Erythroblast (primary cell): ENCODE measurements around the gene AREL1.

ENCODE experiments used
- GATA1 ChIP-seq: IDR thresholded peaks from 2 replicates; pipeline ENCODE4 v1.6.1; 2011; ENCODE audit warnings: low read depth, mild to moderate bottlenecking, control low read depth, low read length, moderate library complexity
- POLR2A ChIP-seq: IDR thresholded peaks from 2 replicates; pipeline ENCODE4 v1.6.1; 2011; ENCODE audit warnings: mild to moderate bottlenecking, low read length

DNA sequence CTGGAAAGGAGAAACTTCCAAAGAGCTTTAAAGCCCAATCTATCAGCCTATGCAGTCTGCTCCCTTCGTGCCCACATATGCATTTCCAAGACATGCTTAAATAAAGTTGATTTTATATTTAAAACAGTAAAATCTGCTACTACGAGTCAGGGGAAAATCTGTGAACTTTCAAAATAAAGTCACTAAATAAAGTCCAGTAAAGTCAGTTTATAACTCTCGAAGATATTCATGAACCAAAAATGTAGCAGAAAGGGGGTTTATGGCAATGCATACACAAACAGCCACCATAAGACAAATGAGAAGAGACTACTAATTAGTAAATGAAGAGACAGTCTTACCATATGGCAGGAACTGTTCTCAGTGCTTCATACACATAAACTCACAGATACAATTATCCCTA, 19.7 kb downstream of the AREL1 start:
- TF ChIP-seq POLR2A (no peak), GATA1 (no peak)
